Glutamatergic neuron (in vitro differentiated cells): ENCODE data around the gene ANAPC7. TPM values are rescaled to one million over a fixed set of nuclear protein-coding genes. Genes with fewer than 3 reads are reported as not detected.
A peak's percentile ranks its signal among the peaks of the same experiment; 100 is the strongest.
"Not testable (repeated sequence)": the region's sequence is repeated elsewhere in the genome, so short reads cannot be mapped to it uniquely, and the experiment has no call there.

Source experiments
- DNase-seq: peaks from one replicate; pipeline ENCODE4 v3.0.0; 2022
- H3K27ac Mint-ChIP-seq: one replicate; pipeline ENCODE4 v1.8.0; 2020; ENCODE audit warnings: mild to moderate bottlenecking, mixed read lengths, inconsistent platforms; ENCODE audit not compliant: unreplicated experiment
- H3K27me3 Mint-ChIP-seq: one replicate; pipeline ENCODE4 v1.8.0; 2020; ENCODE audit warnings: mild to moderate bottlenecking, moderate library complexity, mixed read lengths, inconsistent platforms; ENCODE audit not compliant: unreplicated experiment
- H3K36me3 Mint-ChIP-seq: one replicate; pipeline ENCODE4 v1.8.0; 2020; ENCODE audit warnings: mild to moderate bottlenecking, mixed read lengths, inconsistent platforms; ENCODE audit not compliant: unreplicated experiment
- H3K4me1 Mint-ChIP-seq: one replicate; pipeline ENCODE4 v1.8.0; 2020; ENCODE audit warnings: mild to moderate bottlenecking, low read depth, mixed read lengths, inconsistent platforms; ENCODE audit not compliant: unreplicated experiment
- H3K4me3 Mint-ChIP-seq: one replicate; pipeline ENCODE4 v1.8.0; 2020; ENCODE audit warnings: mild to moderate bottlenecking, mixed read lengths, inconsistent platforms; ENCODE audit not compliant: unreplicated experiment
- H3K9me3 Mint-ChIP-seq: one replicate; pipeline ENCODE4 v1.8.0; 2020; ENCODE audit warnings: mild to moderate bottlenecking, moderate library complexity, mixed read lengths, inconsistent platforms; ENCODE audit not compliant: unreplicated experiment
- total RNA-seq: library from RNA; stranded (reverse); fragmentation: NEBNext Ultra II Directional; extraction: Animal tissue kit (Norgen Biotek cat#: 25700); gene quantifications from one replicate; pipeline ENCODE4 v1.2.1, GENCODE V29; 2021; ENCODE audit not compliant: unreplicated experiment
- TF ChIP-seq, protein P1 (sequence below): fragments of 200-600 bp; sonication (generic); IDR thresholded peaks from one replicate; pipeline ENCODE4 v1.5.0; 2021; ENCODE audit not compliant: partially characterized antibody, unreplicated experiment

Gene ANAPC7
- total RNA-seq, 1 donor from 2014 or later = 93.7 TPM

DNA sequence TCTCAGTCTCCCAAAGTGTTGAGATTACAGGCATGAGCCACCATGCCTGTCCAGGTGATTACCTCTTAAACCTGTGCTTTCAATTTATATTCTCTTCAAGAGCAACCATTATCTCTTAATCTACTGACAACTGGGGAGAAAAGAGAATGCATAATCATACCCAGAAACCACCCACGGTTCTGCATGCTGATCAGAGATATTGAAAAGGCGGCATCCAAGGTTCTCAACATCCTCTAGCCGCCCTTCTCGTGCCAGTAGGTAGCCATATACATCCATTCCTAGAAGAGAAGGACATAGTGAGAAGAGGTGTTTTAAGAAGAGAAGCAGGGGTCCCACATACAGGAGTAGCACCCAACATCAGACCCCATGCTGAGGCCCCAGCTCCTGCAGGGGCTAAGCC lies 20.8 kb downstream of the ANAPC7 start:
- H3K36me3 Mint-ChIP-seq = peaks cover 2% of the 10 kb centered on the region
- no peak overlapping the region for H3K4me3 Mint-ChIP-seq
- DNase-seq = no peak
- H3K9me3 Mint-ChIP-seq = peaks cover 2% of the 10 kb centered on the region
- peaks cover under 1% of the 10 kb centered on the region for H3K4me1 Mint-ChIP-seq
- H3K27me3 Mint-ChIP-seq = no peaks in the 10 kb centered on the region
- H3K27ac Mint-ChIP-seq = no peak overlapping the region
- TF ChIP-seq, protein P1, sequence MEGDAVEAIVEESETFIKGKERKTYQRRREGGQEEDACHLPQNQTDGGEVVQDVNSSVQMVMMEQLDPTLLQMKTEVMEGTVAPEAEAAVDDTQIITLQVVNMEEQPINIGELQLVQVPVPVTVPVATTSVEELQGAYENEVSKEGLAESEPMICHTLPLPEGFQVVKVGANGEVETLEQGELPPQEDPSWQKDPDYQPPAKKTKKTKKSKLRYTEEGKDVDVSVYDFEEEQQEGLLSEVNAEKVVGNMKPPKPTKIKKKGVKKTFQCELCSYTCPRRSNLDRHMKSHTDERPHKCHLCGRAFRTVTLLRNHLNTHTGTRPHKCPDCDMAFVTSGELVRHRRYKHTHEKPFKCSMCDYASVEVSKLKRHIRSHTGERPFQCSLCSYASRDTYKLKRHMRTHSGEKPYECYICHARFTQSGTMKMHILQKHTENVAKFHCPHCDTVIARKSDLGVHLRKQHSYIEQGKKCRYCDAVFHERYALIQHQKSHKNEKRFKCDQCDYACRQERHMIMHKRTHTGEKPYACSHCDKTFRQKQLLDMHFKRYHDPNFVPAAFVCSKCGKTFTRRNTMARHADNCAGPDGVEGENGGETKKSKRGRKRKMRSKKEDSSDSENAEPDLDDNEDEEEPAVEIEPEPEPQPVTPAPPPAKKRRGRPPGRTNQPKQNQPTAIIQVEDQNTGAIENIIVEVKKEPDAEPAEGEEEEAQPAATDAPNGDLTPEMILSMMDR = no peak

- Mint-ChIP-seq H3K36me3 (peaks cover 8% of the 10 kb centered on the region), H3K27ac (no peak overlapping the region), H3K4me1 (peaks cover 3% of the 10 kb centered on the region), H3K27me3 (no peaks in the 10 kb centered on the region), H3K9me3 (peaks cover 2% of the 10 kb centered on the region), H3K4me3 (no peak overlapping the region)
- TF ChIP-seq, protein P1 = no peak
- DNase-seq = no peak
Observed at GRCh38 chr12:110379631-110380030, 23.9 kb downstream of the ANAPC7 start.

GRCh38 chr12:110379197-110379596 lies 24.3 kb downstream of the ANAPC7 start:
- Mint-ChIP-seq H3K4me1 (peaks cover 6% of the 10 kb centered on the region), H3K36me3 (peaks cover 8% of the 10 kb centered on the region), H3K9me3 (peaks cover 2% of the 10 kb centered on the region), H3K4me3 (no peak overlapping the region), H3K27me3 (no peaks in the 10 kb centered on the region), H3K27ac (no peak overlapping the region)
- TF ChIP-seq, protein P1 = no peak
- DNase-seq = no peak

- not testable (repeated sequence) for H3K9me3 Mint-ChIP-seq, H3K27ac Mint-ChIP-seq, H3K36me3 Mint-ChIP-seq, DNase-seq, H3K4me3 Mint-ChIP-seq, H3K27me3 Mint-ChIP-seq
- peaks cover 11% of the 10 kb centered on the region for H3K4me1 Mint-ChIP-seq
Observed at GRCh38 chr12:110378131-110378790, 25.2 kb downstream of the ANAPC7 start.

DNA sequence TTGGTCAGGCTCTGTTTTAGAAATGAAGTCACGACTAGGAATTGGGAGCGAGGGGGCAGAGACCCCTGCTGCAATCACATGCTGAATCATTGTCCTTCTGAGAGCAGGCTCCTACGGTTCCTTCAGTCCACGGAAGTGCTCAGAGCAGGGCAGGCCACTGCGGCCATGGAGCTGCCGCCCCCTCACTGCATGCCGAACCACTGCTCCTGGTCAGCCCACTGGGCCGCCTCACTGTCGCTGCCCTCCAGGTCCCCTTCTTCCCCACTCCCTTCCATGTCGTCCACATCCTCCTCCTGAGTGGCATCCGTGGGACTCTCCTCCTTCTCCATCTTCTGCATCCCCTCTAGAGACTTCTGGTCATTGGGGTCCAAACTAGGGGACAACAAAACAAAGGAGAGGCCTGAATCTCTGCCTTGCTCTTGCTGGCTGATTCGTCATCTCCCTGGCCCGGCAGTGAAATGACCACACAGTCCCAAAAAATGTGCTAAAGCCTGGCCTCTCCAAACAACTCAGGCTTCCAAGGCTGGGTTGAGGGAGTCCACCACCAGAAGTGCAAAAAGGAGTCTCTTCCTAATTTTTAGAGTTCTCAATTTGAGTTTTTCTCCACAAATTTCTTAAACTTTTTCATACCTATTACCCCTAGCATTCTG lies 29.4 kb downstream of the ANAPC7 start:
- Mint-ChIP-seq H3K36me3 (peaks cover 8% of the 10 kb centered on the region), H3K4me3 (no peak overlapping the region), H3K4me1 (peaks cover 17% of the 10 kb centered on the region), H3K9me3 (peaks cover 4% of the 10 kb centered on the region), H3K27me3 (no peaks in the 10 kb centered on the region), H3K27ac (peak overlapping the region; percentile 95)
- TF ChIP-seq, protein P1 = no peak
- no peak for DNase-seq
